ENCODE results near the gene CNPY1.

CNPY1 gene

GRCh38 chr7:155589001-155589980, 42.9 kb upstream of the CNPY1 start:
- no peak for DNase-seq (ENCODE audit: extremely low read depth, low read depth)
- no peak for TF ChIP-seq CTCF (IDR thresholded peaks at IDR 0.05; ENCODE audit: low read depth, low read length)

- no peak for TF ChIP-seq CTCF (IDR thresholded peaks at IDR 0.05; ENCODE audit: low read depth, low read length)
- DNase-seq (ENCODE audit: extremely low read depth, low read depth), result no peak
Observed at GRCh38 chr7:155588468-155588998, 42.2 kb upstream of the CNPY1 start.

GRCh38 chr7:155587486-155587885, 41.1 kb upstream of the CNPY1 start:
- no peak for DNase-seq (ENCODE audit: extremely low read depth, low read depth)
- no peak for TF ChIP-seq CTCF (IDR thresholded peaks at IDR 0.05; ENCODE audit: low read depth, low read length)

GRCh38 chr7:155586843-155587440, 40.6 kb upstream of the CNPY1 start:
- DNase-seq (ENCODE audit: extremely low read depth, low read depth), result no peak
- no peak for TF ChIP-seq CTCF (IDR thresholded peaks at IDR 0.05; ENCODE audit: low read depth, low read length)

GRCh38 chr7:155585951-155586350, 39.6 kb upstream of the CNPY1 start:
- DNase-seq (ENCODE audit: extremely low read depth, low read depth), result no peak
- no peak for TF ChIP-seq CTCF (IDR thresholded peaks at IDR 0.05; ENCODE audit: low read depth, low read length)

- no peak for TF ChIP-seq CTCF (IDR thresholded peaks at IDR 0.05; ENCODE audit: low read depth, low read length)
- DNase-seq (ENCODE audit: extremely low read depth, low read depth), result no peak
Observed at GRCh38 chr7:155585532-155585895, 39.2 kb upstream of the CNPY1 start.

All from AG09319 (cell line).